ENCODE data around the gene SLC25A30.

SLC25A30 gene, protein sequence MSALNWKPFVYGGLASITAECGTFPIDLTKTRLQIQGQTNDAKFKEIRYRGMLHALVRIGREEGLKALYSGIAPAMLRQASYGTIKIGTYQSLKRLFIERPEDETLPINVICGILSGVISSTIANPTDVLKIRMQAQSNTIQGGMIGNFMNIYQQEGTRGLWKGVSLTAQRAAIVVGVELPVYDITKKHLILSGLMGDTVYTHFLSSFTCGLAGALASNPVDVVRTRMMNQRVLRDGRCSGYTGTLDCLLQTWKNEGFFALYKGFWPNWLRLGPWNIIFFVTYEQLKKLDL

DNA sequence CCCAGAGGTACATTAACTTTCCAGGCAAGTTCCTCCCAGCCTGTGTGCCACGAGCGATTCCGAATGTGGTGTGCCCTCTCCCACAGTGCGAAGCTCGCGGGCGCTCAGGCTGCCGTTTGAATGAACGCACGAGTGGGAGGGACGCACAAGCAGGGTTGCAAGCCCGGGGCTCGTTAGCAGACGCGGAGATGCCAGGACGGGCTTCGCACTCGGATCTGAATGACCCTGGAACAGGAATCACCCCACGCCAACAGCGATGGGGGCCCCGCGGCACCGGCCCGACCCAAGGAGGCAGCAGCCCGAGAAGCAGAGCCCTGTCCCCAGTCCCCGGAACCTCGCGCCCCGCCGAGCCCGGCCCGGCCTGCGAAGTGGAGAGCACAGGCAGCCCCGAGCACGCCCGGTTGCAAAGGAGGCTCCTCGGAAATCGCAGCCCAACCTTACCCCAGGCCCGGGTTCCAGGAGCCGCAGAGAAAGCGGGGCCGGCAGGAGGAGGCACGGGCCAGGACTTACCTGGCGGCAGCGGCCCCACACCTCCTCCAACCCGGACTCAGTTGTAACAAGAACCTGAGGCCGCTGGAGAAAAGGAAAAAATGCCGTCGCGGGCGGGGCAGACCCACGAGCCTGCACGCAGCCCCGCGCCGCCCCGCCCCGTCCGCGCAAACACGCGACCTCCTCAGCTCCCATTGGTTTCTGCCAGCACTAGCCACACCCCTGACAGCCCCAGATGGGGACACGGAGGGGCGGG lies at the start of gene SLC25A30:
TSS of gene SLC25A30 (minus strand) at position 584 of the 745 bp plus-strand sequence. CDS start 6,948 bp downstream, outside the sequence.
- peak; percentile 94 for DNase-seq (ENCODE audit: low spot score)

DNA sequence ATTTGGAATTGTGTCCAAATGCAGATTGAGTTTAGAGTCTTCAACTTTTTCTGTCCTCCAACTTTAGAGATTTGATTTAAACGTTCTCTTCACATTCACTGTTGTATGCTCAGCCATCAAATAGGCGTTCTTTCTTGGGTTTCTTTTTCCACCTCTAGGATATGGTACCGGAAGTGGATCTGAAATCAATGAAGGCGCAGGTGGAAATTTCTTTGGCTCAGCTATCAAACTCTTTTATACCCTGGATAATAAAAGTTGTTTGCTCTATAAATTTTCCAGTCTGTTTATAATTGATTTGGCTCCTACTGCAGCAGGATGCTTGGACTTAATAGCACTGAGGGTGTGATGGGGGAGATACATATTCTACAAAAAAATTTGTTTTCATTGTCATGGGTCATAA lies 48.2 kb upstream of the SLC25A30 start:
- no peak for DNase-seq (ENCODE audit: low spot score)

DNA sequence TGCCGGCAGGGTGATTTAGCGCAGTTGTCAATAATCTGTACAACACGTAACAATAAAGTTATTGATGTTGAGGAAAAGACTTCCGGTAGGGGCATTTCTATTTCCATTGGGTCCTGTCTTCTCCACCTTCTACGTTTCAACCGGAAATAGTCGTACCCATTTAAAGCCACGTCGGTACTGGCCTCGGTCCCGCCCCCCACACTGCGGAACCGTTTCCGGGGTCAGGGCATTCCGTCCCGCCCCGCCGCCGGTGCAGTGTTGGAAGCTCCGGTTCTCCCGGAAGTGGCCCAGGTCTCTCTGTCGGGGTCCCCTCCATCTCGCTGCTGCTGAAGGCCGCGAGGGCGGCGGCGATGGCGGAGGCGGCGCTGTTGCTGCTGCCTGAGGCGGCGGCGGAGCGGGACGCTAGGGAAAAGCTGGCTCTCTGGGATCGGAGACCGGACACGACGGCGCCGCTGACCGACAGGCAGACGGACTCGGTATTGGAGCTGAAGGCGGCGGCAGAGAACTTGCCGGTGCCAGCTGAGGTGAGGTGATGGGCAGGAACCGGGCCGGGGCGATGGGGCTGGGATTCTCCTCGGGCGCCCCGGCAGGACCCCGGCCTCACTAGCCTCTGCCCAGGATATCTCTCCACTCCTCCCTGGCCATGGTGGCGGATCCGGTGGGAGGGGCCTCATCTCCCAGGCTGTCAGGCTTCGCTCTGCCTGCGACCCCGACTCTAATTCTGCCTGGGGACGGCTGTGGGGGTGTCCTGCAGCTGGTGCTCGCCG lies 46.7 kb upstream of the SLC25A30 start, which contains the start of gene COG3:
TSS of gene COG3 (plus strand) at position 253 of the 767 bp plus-strand sequence. CDS start at position 351, 98 bp downstream.
- peak; percentile 99 for DNase-seq (ENCODE audit: low spot score)

DNA sequence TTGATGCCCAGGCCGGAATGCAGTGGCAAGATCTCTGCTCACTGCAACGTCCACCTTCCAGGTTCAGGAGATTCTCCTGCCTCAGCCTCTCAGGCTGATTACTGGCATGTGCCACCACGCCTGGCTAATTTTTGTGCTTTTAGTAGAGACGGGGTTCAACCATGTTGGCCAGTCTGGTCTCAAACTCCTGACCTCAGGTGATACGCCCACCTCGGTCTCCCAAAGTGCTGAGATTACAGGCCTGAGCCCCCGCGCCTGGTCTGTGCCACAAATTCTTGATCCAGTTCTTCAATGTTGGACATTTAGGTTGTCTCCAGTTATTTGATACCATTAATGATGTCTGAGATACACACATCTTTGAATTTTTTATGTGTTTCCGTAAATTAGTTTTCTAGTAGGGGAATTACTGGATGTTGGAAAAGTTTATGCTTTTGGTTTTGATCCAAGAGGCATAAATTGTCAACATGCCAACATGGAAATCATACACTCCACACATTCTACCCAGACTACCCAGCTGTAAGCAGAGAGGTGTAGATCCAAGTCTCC lies 46.0 kb upstream of the SLC25A30 start:
- DNase-seq (ENCODE audit: low spot score), result no peak

DNA sequence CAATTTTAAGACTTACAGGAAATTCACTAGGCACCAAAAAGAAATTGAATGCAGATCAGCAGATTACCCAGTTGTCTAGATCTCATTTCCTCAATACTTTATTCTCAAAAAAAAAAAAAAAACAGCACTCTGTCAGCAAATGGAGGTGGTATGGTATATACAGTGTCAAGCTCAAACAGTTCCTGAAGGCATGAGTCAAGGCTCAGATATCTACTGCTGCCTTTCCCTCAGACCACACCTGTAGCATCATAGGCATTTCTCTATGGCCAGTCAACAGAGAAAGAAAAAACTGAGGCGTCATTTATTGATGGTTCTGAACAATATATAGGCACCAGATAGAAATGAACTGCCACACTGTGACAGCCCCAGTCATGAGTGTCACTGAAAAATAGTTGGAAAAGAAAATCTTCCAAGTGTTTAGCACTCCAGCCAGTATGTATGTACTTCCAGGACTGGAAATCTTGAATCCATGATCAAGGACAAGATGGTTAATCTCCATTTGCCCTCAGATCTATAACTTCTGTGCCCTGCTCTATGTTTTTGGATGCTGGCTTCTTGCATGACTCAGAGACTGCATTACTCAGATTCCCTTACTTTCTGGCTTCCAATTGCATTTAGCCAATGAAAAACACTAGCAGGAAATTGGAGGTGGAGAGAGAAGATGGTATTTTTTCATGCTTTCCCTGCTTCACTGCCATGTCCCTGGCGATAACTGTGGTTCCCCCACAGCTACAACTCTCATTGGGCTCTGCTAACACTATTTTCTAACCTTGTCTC lies 38.2 kb upstream of the SLC25A30 start:
- DNase-seq (ENCODE audit: low spot score), result peak; percentile 70

DNA sequence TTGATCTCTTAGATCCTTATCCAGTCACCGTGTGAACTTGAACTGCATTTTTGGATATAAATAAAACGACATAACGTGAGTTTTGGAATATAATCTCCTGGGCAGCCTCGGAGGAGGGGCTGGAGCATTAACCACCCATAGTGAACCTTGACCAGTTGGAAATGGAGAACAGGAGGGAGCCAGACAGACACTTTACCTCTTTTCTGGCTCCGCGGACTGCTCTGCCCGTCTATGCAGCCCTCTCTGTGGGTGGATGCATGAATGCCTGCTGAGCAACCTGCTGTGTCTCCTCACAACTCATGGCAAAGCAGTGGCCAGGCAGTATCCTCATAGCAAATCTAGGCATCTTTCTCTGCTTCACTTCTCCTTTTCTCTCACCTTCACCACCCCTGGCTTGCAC lies 36.0 kb upstream of the SLC25A30 start:
- no peak for DNase-seq (ENCODE audit: low spot score)

DNA sequence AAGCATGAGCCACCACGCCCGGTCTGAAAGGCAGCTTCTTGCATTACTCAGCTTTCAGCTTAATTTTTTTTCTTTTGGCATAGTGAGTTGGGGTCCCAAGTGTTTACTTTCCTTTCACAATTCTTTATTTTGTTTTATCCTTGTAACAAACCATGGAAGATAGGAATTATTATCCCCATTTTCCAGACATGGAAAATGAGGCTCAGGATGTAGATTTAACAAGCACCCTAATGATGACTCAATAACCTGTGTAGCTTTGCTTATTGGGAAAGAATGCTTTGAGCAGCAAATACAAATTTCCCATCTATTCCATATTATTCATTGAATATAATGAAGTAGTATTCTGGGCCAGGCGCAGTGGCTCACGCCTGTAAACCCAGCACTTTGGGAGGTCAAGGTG lies 33.1 kb upstream of the SLC25A30 start:
- no peak for DNase-seq (ENCODE audit: low spot score)

DNA sequence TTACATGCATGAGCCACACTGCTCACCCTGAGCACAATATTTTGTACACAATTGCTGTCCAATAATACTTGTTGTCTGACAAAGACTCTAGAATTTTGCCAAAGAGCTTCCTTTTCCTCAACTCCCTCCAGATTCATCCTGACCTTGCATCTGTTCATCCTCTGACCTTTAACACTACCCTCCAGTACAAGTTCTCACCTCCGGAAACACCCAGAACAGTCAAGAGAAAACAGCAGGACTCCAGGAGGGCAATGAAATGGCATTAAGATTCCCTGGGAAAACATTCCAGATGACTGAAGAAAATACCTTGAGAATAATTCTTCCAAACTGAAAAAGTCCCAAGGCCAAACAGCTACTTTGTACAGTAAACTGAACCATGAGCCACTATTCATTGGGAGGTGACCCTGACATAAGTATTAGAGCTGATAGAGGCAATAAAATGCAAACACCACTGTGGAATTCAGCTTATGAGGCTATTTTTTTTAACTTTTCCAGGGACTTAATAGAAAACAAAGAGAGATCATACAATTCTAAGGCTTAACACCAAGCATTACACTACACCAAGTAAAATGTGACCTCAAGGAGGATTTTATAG lies 30.9 kb upstream of the SLC25A30 start:
- no peak for DNase-seq (ENCODE audit: low spot score)

DNA sequence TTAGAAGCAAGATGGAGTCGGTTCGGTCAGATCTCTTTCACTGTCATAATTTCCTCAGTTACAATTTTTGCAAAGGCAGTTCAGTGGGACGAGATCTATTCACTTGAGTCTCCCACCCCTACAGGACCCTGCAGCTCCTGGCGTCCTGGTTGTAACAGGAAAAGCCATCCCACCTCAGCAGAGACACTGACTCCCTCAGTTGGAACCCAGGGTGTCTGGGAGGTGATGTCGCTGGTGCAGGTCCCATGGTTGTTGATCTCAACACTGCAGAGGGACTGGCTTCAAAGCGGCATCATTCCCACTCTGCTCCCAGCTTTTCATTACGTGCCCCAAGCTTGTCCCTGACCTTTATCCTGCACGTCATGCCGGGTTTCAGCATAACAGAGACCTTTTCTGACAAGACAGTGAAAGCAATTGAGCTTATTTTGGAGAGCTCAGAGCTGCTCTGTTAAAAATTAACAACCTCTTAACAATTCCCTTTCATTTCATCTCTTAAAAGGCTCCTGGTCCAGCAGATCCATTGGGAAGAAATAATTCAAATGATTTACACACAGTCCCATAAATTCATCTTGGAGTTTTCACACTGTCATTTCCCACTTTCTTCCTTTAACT lies 29.0 kb upstream of the SLC25A30 start:
- peak; percentile 35 for DNase-seq (ENCODE audit: low spot score)

DNA sequence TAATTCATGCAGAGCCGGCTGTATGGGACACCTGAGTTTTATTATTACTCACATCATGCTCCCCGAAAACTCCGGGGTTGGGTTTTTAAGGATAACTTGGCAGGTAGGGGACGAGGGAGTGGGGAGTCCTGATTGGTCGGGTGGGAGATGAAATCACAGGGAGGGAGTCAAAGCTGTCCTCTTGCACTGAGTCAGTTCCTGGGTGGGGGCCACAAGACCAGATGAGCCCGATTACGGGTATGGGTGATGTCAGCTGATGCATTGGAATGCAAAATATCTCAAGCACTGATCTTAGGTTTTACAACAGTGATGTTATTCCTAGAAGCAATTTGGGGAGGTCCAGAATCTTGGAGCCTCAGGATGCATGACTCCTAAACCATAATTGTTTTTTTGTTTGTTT lies 28.0 kb upstream of the SLC25A30 start:
- DNase-seq (ENCODE audit: low spot score), result peak; percentile 19

DNA sequence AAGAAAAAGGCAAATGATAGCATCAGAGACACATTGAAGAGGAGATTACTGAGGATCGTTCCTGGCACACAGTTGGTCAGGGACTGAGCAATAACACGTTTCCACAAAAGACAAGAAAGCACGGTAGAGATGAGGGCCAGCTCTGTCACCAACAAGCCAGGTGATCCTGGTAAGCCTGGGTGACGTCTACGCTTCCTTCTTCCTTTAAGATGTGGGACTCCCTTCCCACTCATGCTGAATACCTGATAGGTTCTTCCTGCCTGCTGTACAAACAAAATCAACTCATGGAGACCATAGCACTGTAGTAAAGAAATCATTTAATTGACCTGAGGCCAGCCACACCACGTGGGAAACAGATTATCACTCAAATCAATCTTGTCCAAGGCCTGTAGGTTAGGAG lies 26.9 kb upstream of the SLC25A30 start:
- DNase-seq (ENCODE audit: low spot score), result no peak

DNA sequence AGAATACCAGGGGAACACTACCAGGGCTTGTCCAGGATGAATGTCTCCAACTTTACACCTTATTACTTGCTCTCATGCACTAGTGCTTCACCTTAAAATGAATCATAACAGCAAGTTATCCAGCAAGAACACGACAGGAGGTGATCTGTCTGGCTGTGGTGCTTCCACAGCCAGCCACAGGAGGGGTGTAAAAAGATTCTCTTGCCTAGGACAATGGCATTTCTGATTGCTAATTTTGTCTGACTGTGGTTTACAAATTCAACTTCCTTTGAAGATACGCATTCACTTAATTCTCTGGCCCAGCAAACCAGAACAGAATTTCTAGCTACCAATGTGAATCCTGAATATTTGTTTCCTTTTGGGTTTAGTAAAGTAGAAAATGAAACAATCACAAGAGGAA lies 23.5 kb upstream of the SLC25A30 start:
- DNase-seq (ENCODE audit: low spot score), result peak; percentile 92

DNA sequence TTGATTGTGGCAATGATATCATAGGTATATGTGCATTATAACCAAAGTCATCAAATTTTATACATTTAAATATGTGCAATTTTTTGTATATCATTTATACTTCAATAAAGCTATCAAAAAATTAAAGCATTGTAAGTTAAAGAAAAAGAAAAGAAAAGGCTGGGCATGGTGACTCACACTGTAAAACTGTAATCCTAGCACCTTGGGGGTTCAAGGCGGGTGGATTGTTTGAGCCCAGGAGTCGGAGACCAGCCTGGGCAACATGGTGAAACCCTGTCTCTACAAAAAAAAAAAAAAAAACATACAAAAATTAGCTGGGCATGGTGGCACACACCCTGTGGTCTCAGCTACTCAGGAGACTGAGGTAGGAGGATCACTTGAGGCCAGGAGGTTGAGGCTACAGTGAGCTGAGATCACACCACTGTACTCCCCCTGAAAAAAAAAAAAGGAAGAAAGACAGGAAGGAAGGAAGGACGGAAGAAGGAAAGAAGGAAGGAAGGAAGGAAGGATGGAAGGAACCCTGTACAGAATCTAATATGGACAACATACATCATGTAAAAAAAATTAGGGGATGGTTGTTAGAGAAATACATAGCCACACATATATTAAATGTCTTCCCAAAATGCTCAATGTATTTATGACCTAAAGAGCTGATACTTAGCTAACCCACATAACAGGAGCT lies 21.7 kb upstream of the SLC25A30 start:
- DNase-seq (ENCODE audit: low spot score), result no peak

DNA sequence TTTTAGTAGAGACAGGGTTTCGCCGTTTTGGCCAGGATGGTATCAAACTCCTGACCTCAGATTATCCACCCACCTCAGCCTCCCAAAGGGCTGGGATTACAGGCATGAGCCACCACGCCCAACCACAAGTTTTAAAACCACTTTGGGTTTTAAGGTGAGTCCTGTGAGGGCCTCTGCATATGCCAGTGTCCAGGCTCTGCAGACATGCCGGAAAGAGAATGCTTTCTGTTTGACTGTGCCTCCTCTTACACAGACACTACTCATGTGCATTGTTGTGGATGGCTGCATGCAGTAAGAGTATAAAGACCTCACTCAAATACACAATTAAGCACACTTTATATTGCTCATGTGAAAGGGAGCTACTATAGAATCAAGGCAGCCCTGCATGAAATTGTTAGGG lies 20.8 kb upstream of the SLC25A30 start:
- DNase-seq (ENCODE audit: low spot score), result no peak

DNA sequence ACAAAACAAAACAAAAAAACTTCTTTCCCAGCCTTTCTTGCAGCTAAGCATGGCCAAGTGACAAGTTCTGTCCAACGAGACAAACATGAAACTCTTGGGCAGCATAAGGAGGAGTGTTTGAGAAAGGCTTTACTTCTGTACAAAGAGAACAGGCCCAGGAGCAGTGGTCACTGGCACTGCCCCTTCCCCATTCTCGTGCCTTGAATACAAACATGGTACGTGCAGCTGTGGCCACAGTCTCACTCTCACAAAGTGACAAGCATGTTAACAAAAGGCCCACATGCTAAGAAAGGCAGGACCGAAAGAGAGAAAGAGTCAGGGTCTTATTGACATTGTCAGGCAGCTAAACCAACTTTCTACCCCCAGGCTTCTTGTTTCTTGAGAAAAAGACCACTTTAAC lies 19.8 kb upstream of the SLC25A30 start:
- DNase-seq (ENCODE audit: low spot score), result no peak

DNA sequence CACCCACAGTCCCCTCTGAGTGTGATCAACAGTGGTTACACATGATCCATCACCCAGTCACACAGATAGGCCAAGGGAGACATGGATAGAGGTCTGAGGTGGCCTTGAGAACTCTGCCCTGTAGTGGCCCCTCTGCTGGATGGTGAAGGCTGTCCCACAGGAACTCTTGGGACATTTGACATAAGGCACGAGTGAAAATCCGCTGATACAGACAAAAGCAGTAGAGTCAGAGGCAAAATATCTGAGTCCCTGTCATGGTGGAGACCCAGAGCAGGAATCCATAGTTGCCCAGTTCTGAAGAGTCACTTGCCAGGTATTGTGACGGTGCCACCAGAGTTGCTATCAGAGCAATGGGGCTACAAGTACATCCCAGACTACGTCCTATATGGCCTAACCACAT lies 18.8 kb upstream of the SLC25A30 start:
- DNase-seq (ENCODE audit: low spot score), result no peak

DNA sequence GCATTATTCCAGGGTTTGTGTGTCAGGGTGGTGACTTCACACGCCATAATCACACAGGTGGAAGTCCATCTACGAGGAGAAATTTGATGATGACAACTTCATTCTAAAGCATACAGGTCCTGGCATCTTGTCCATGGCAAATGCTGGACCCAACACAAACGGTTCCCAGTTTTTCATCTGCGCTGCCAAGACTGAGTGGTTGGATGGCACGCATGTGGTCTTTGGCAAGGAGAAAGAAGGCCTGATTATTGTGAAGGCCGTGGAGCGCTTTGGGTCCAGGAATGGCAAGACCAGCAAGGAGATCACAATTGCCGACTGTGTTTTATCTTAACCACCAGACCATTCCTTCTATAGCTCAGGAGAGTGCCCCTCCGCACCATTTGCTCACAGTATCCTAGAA lies 18.2 kb upstream of the SLC25A30 start:
- no peak for DNase-seq (ENCODE audit: low spot score)

DNA sequence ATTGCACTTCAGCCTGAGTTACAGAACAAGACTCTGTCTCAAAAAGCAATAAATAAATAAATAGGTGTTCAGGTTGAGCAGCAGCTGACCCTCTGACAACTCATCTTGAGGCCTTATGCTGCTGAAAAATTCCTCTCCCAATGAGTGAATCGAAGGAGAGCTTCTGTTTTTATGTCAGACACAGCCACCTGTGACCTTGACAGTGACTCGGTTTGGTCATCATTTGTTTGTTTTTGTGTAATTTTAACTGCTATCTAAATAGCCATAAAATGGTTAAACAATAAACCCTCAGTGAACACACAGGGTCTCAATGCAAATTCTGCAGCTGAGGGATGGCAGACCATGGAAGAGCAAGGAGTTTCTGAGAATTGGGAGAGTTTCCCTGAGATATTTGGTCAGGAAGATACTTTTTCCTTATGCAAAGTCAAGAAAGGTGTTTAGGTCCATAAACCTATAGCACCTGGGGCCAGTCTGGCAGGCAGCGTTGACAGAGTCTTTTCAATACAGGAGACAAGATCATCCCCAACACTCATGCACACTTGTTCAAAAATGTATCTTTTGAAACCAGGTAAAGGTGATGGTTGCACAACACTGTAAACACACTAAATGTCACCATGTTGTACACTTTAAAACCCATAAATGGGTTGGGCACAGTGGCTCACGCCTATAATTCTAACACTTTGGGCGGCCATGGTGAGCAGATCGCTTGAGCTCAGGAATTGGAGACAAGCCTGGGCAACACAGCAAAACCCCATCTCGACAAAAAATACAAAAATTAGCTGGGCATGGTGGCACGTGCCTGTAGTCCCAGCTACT lies 16.6 kb upstream of the SLC25A30 start:
- DNase-seq (ENCODE audit: low spot score), result no peak

DNA sequence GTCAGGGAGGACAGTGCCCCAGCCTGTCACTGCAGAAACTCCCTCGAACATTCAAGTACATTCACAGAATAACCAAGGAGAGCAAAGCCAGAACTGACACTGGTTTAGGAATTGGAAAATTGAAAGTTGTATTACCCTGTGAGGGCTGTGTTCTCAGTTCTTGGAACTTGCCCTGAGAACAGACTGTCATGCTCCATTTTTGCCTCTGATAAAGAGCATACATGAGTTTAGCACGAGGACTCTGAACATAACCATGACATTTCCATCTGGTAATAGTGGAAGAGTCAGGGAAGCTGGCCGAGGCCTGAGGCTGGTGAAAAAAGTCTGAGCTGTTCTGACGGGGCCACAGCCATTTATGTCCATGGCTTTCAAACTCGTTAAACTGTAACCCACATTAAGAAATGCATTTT lies 15.2 kb upstream of the SLC25A30 start:
- no peak for DNase-seq (ENCODE audit: low spot score)

All from kidney tubule cell (primary cell).